Omental fat pad (tissue), 4 donors: ENCODE measurements around the gene BMPR1B. TPM values are rescaled to one million over a fixed set of nuclear protein-coding genes. Genes with fewer than 3 reads are reported as not detected.

Experiments
- ATAC-seq: fragments of 150-250 bp; one replicate; pipeline ENCODE4 v1.9.1; 2016; ENCODE audit warnings: mild to moderate bottlenecking, moderate library complexity; ENCODE audit not compliant: low FRiP score
- DNase-seq: peaks from one replicate; pipeline ENCODE4 v3.0.0-alpha.2; 2019; ENCODE audit warnings: low spot score
- total RNA-seq, 4 donors: library from RNA; depleted of rRNA; stranded (reverse); fragments of >200 nt; gene quantifications; one replicate each; pipeline ENCODE4 v1.1.0, GENCODE V29; 2016
- TF ChIP-seq, protein P1 (sequence below), 3 donors: fragments of 450-650 bp; IDR thresholded peaks; one replicate each; pipeline ENCODE4 v1.5.1; 2016 to 2017; ENCODE audit warnings: antibody characterized with exemption in 3 of 3, mild to moderate bottlenecking in 3 of 3, moderate library complexity in 2 of 3

BMPR1B gene
- total RNA-seq, 4 donors from 2014 or later, result 0.19 to 1.9 (median 1.3) TPM

DNA sequence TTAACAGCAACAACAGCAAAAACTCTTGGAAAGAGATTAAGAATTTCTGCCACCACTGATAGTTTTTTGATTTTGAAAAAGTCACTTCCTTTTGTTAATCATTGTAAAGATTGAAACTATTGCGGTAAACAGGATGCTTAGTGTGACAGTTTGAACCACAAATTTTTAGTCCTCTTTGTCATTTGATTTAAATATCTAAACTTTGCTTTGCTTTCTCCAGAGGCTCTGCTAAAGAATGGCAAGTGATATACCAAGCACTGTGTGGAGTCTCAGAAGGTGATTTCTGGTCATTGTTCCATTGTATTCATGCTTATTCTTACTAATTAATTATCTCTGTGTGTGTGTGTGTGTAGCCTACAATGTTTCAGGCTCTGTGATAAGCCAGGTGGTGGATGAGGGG lies 155.6 kb downstream of the BMPR1B start:
- DNase-seq, result no peak
- ATAC-seq, result no peak
- TF ChIP-seq, protein P1, sequence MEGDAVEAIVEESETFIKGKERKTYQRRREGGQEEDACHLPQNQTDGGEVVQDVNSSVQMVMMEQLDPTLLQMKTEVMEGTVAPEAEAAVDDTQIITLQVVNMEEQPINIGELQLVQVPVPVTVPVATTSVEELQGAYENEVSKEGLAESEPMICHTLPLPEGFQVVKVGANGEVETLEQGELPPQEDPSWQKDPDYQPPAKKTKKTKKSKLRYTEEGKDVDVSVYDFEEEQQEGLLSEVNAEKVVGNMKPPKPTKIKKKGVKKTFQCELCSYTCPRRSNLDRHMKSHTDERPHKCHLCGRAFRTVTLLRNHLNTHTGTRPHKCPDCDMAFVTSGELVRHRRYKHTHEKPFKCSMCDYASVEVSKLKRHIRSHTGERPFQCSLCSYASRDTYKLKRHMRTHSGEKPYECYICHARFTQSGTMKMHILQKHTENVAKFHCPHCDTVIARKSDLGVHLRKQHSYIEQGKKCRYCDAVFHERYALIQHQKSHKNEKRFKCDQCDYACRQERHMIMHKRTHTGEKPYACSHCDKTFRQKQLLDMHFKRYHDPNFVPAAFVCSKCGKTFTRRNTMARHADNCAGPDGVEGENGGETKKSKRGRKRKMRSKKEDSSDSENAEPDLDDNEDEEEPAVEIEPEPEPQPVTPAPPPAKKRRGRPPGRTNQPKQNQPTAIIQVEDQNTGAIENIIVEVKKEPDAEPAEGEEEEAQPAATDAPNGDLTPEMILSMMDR (IDR thresholded peaks at IDR 0.05), result no peak

DNA sequence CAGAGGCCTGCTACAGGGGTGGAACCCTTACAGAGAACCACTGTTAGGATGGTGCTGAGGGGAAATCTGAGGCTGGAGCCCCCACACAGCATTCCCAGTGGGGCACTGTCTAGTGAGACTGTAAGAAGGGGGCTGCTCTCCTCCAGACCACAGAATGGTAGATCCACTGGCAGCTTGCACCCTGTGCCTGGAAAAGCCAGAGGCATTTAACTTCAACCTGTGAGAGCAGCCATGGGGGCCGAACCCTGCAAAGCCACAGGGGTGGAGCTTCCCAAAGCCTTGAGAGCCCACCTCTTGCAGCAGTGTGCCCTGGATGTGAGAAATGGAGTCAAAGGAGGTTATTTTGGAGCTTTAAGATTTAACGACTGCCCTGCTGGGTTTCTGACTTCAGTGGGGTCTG lies 159.4 kb downstream of the BMPR1B start:
- ATAC-seq (no peak), DNase-seq (no peak)
- TF ChIP-seq, protein P1 (IDR thresholded peaks at IDR 0.05), result no peak

DNA sequence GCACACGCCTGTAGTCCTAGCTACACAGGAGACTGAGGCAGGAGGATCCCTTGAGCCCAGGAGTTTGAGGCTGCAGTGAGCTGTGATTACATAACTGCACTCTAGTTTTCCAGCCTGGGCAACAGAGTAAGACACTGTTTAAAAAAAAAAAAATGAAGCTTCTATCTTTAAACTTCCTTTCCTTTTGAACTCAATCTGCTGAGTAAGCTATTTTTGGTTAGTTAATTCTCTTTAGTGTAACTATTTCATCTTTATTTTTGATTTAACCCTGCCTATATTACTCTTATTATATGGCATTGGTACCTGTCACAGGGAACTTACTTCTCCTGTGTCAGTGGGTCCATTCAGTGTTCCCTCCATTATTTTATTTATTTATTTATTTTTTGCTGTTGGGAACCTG lies 160.8 kb downstream of the BMPR1B start:
- no peak for DNase-seq
- ATAC-seq, result no peak
- TF ChIP-seq, protein P1 (IDR thresholded peaks at IDR 0.05), result no peak

DNA sequence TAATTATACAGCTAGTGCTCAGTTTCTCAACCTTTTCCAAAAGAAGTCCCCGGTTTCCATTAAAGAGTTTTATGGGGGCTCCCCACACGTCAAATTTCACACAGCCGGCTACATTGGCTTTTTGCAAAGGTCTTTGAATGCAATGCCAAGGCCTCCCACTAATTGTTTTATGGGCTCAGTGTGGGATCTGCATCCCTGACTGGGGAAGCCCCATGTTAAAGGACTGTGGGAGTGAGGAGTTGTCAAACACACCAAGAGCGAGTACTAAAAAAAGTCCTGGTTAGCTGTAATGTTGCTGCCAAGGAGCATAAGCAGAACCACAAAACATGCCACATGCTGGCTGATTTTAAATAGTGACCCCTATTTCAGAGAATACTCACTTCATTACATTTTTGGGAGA lies 162.6 kb downstream of the BMPR1B start:
- TF ChIP-seq, protein P1 (IDR thresholded peaks at IDR 0.05), result no peak
- no peak for DNase-seq
- no peak for ATAC-seq

DNA sequence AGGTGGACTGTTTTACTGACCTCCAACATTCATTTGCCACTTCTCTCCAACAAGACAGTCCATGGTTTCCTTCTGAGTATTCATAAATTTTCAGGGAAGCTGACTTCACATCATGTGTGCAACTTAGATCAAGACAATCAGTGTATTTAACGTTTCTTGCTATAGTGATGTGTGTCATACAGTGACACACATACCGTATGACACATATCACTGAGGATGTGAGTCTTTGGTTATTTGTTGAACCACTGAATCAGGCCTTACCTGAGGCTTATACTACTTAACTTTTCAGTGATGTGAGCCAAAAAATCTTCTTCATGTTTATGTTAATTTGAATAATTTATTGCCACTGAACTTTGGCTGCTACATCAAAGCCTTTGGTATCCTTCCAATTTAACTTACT lies 166.8 kb downstream of the BMPR1B start:
- DNase-seq (no peak), ATAC-seq (no peak)
- TF ChIP-seq, protein P1 (IDR thresholded peaks at IDR 0.05), result no peak

DNA sequence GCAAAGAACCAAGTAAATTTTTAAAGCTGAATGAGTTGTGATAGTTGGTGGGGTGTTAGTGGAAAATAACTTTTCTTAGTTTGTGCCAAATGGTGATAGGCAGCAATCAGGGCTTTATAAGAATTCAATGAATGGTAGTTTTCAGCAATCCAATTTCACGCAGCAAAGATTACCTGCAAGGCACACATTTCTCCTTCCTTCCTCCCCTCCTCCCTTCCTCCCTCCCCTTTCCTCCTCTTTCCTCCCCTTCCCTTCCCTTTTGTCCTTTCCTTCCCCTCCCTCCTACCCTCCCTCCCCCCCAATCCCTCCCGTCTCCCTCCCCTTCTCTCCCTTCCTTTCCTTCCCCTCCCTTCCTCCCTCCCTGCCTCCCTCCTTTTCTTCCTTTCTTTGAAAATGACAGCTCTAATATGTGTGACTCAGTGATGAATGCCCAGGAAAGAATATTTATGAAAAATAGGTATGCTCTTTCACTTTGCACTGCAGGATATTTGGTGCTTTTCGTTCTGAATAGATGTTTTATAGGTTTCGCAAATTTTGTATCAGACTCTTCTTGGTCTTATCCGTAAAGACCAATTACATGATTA lies 168.1 kb downstream of the BMPR1B start:
- TF ChIP-seq, protein P1 (IDR thresholded peaks at IDR 0.05), result no peak
- DNase-seq, result no peak
- ATAC-seq, result no peak

DNA sequence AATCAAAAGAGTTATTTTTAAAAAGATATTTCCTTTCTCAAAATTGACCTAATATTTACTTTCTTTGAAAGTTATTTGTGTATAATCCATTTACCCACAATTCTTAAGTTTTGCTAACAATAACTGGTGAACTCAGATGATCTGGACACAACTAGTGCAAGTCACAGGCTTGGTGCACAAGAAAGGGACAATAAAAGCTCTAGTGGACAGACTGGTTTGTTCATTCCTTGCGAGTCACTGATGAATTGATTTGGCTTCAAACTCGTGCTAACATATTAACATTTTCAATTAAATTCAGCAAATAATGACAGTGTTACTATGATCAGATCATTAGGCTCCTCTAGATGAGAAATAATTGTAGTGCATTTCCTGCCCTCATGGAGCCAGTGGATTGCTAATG lies 169.2 kb downstream of the BMPR1B start:
- no peak for DNase-seq
- TF ChIP-seq, protein P1 (IDR thresholded peaks at IDR 0.05), result no peak
- no peak for ATAC-seq
